ENCODE measurements around the gene CCL4L2.
"Not testable (repeated sequence)": the region's sequence is repeated elsewhere in the genome, so short reads cannot be mapped to it uniquely, and the experiment has no call there.

- TF ChIP-seq CTCF (conservative IDR thresholded peaks at IDR 0.05; ENCODE audit: low read depth, low read length); EZH2 (IDR thresholded peaks at IDR 0.05; ENCODE audit: low read length, unreplicated experiment): not testable (repeated sequence)
Observed at GRCh38 chr17:36194147-36194831, 16.6 kb upstream of the CCL4L2 start.
